Measurements from ENCODE around the gene ORAI3.

DNA sequence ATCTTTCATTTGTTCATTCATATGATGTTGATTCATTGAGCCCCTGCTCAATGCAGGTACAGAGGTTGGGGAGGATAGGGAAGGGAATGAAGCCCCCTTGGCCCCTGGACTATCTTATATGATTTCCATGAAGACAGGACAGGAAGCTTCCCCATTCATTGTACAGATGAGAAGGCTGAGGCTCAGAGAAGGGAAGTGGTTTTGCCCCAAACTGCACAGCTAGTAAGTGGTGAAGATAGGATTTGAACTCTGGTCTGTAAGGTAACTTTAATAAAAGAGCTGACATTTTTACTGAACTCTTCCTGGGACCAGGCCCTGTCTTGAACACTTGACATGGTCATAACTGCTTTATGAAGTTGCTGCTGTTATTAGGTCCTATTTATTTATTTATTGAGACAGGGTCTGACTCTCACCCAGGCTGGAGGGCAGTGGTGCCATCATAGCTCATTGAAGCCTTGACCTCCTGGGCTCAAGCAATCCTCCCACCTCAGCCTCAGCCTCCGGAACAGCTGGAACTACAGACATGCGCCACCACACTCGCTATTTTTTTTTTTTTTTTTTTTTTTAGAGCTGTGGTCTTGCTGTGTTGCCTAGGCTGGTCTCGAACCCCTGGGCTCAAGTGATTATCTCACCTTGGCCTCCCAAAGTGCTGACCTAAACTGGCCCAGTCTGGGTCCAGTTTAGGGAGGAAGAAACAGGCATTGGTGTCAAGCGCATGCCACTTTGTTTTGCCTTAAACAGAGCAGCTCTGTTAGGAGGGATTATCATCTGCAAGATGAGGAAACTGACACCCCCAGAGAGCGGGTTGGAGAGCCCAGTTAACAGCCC lies 47.5 kb upstream of the ORAI3 start:
- TF ChIP-seq CTCF (conservative IDR thresholded peaks at IDR 0.05; ENCODE audit: low read depth, low read length): no peak
- TF ChIP-seq EZH2 (IDR thresholded peaks at IDR 0.05; ENCODE audit: low read length, unreplicated experiment): no peak
- TF ChIP-seq EZH2phosphoT487 (IDR thresholded peaks at IDR 0.05; ENCODE audit: borderline replicate concordance, low read length): no peak
